Stimulated activated naive CD8-positive, alpha-beta T cell treated with anti-CD3 and anti-CD28 coated beads, Interleukin-15, Interleukin-2, amounts not matched to agents 100 ng/mL and 50 ng/mL, for 24 hours (primary cell): ENCODE data around the gene MCM9.
"Not testable (repeated sequence)": the region's sequence is repeated elsewhere in the genome, so short reads cannot be mapped to it uniquely, and the experiment has no call there.

Experiments used
- H3K27ac Mint-ChIP-seq: one replicate; pipeline ENCODE4 v1.8.0; 2021; ENCODE audit warnings: mild to moderate bottlenecking, mixed read lengths
- H3K27me3 Mint-ChIP-seq: one replicate; pipeline ENCODE4 v1.8.0; 2021; ENCODE audit warnings: mixed read lengths
- H3K36me3 Mint-ChIP-seq: one replicate; pipeline ENCODE4 v1.8.0; 2021; ENCODE audit warnings: low read depth, mixed read lengths
- H3K4me1 Mint-ChIP-seq: one replicate; pipeline ENCODE4 v1.8.0; 2021; ENCODE audit warnings: low read depth, mixed read lengths
- H3K4me3 Mint-ChIP-seq: one replicate; pipeline ENCODE4 v1.8.0; 2021; ENCODE audit warnings: mild to moderate bottlenecking, mixed read lengths
- H3K9me3 Mint-ChIP-seq: one replicate; pipeline ENCODE4 v1.8.0; 2021; ENCODE audit warnings: mixed read lengths

MCM9 gene

DNA sequence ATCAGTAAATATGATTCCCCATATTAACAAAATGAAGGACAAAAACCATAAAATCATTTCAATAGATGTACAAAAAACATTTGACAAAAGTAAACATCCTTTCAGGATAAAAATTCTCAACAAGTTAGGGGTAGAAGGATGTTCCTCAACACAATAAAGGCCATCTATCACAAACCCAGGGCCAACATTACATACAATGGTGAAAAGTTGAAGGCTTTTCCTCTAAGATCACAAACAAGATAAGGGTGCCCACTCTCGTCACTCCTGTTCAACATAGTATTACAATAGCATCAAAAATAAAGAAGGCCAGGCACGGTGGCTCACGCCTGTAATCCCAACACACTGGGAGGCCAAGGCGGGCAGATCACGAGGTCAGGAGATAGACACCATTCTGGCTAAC is 63.6 kb downstream of the MCM9 start:
- Mint-ChIP-seq H3K27ac (no peak overlapping the region), H3K36me3 (peaks cover 39% of the 10 kb centered on the region), H3K9me3 (peaks cover 11% of the 10 kb centered on the region), H3K27me3 (no peaks in the 10 kb centered on the region), H3K4me1 (peaks cover 51% of the 10 kb centered on the region), H3K4me3 (no peak overlapping the region)

DNA sequence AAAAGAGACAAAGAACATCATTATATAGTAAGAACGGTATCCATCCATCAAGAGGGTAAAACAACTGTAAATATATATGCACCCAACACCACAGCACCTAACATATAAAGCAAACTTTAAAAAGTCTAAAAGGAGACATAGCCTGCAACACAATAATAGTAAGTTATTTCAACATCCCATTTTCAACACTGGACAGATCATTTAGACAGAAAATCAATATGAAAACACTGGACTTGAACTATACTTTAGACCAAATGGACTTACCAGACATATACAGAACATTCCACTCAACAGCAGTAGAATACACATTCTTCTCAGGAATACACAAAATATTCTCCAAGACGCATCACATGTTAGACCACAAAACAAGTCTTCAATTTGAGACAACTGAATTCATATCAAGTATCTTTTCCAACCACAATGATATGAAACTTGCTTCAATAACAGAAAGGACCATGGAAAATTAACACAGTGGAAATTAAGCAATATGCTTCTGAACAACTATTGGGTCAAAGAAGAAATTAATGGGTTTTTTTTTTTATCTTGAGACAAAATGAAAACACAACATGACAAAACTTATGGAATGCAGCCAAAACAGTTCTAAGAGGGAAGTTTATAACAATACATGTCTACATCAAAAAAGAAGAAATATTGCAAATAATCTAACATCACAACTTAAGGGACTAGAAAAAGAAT is 64.9 kb downstream of the MCM9 start:
- H3K27ac Mint-ChIP-seq = peak overlapping the region; percentile 76
- peak overlapping the region; percentile 5 for H3K4me3 Mint-ChIP-seq
- H3K4me1 Mint-ChIP-seq = peaks cover 60% of the 10 kb centered on the region
- no peaks in the 10 kb centered on the region for H3K27me3 Mint-ChIP-seq
- H3K36me3 Mint-ChIP-seq = peaks cover 43% of the 10 kb centered on the region
- peaks cover 13% of the 10 kb centered on the region for H3K9me3 Mint-ChIP-seq

DNA sequence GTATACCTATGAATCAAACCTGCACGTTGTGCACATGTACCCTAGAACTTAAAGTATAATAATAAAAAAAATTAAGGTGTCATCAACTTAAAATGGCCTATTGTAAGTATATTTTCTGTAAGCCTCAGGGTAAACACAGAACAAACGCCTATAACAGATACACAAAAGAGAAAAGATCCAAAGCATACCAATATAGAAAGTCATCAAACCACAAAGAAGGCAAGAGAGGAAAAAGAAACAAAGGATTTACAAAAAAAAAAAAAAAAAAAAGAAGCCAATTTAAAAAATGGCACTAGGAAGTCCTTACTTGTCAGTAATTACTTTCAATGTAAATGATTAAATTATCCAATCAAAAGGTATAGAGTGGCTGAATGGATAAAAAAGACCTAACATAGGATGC is 65.6 kb downstream of the MCM9 start:
- no peak overlapping the region for H3K4me3 Mint-ChIP-seq
- peaks cover 13% of the 10 kb centered on the region for H3K9me3 Mint-ChIP-seq
- H3K36me3 Mint-ChIP-seq = peaks cover 41% of the 10 kb centered on the region
- no peaks in the 10 kb centered on the region for H3K27me3 Mint-ChIP-seq
- peak overlapping the region; percentile 76 for H3K27ac Mint-ChIP-seq
- peaks cover 66% of the 10 kb centered on the region for H3K4me1 Mint-ChIP-seq

DNA sequence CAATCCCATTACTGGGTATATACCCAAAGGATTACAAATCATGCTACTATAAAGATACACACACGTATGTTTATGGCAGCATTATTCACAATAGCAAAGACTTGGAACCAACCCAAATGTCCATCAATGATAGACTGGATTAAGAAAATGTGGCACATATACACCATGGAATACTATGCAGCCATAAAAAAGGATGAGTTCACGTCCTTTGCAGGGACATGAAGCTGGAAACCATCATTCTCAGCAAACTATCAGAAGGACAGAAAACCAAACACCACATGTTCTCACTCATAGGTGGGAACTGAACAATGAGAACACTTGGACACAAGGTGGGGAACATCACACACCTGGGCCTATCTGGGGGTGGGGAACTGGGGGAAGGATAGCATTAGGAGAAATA is 66.1 kb downstream of the MCM9 start:
- peak overlapping the region; percentile 36 for H3K27ac Mint-ChIP-seq
- peaks cover 69% of the 10 kb centered on the region for H3K4me1 Mint-ChIP-seq

DNA sequence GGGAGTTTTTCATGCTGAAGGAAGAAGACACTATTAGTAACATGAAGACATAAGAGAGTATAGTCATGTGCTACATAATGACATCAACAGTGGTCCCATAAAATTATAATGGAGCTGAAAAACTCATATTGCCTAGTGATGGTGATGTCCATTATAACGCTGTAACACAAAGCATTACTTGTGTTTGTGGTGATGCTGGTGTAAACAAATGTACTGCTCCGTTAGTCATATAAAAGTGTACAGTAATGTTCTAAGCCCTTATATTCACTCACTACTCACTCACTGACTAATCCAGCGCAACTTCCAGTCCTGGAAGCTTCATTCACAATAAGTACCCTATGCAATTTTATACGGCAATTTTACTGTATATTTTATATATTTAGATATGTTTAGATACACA is 67.8 kb downstream of the MCM9 start:
- Mint-ChIP-seq H3K27ac (no peak overlapping the region), H3K9me3 (peaks cover 13% of the 10 kb centered on the region), H3K4me1 (peaks cover 77% of the 10 kb centered on the region), H3K27me3 (no peaks in the 10 kb centered on the region), H3K4me3 (no peak overlapping the region), H3K36me3 (peaks cover 48% of the 10 kb centered on the region)

More for the DNA sequence above, 66.1 kb downstream of the MCM9 start:
- peaks cover 38% of the 10 kb centered on the region for H3K36me3 Mint-ChIP-seq
- H3K4me3 Mint-ChIP-seq, H3K27me3 Mint-ChIP-seq: not testable (repeated sequence)
- H3K9me3 Mint-ChIP-seq = peaks cover 13% of the 10 kb centered on the region

DNA sequence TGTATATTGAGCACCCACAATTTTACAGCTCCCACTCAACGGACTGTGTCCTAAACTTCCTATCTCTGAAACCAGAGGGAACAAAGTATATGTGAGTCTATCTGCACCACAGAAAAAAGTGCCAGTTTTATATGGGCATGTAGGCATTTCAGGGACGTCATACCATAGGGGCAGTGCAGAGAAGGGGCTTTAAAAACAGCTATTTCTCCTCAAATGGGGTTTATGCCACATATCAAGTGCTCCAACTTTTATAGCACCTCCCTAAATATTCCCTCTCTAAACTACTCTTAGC is 69.9 kb downstream of the MCM9 start:
- Mint-ChIP-seq H3K4me1 (peaks cover 66% of the 10 kb centered on the region), H3K9me3 (peaks cover 14% of the 10 kb centered on the region), H3K36me3 (peaks cover 47% of the 10 kb centered on the region), H3K27me3 (no peaks in the 10 kb centered on the region), H3K27ac (peak overlapping the region; percentile 70), H3K4me3 (peak overlapping the region; percentile 67)

DNA sequence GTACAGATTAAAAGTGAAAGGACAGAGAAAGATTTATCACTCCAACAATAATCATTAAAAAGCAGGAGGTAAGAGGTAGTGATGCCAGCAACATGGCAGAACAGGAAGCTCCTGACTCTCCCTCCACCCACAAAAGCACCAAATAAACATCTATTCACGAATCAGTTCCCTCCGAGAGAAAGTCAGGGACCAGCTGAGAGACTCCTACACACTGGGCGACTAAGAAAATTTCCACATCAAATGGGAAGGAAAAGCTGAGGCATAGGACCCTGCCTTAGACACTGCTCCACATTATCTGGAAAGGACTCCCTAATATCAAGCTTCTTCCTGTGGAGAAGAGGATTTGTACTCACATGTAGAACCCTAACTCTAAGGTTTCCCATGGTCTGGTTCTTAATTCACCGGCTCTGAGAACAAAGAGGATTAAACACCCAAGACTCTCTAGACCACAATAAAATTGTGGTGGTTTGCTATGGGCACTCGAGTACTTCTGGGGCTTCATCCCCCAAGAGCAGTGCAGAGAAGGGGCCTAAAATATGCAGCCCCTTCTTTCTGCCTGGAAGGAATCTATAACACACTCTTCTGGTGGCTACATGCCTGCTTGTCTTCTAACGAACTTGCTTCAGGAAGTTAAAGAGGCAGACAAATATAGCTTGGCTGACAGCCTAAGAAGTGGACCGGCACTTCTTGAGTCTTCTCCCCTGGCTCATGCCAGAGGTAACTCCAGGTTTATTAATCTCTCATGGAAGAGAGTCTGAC is 70.4 kb downstream of the MCM9 start:
- peak overlapping the region; percentile 70 for H3K27ac Mint-ChIP-seq
- H3K27me3 Mint-ChIP-seq = no peaks in the 10 kb centered on the region
- peaks cover 17% of the 10 kb centered on the region for H3K9me3 Mint-ChIP-seq
- H3K36me3 Mint-ChIP-seq = peaks cover 45% of the 10 kb centered on the region
- H3K4me1 Mint-ChIP-seq = peaks cover 66% of the 10 kb centered on the region
- peak overlapping the region; percentile 67 for H3K4me3 Mint-ChIP-seq

DNA sequence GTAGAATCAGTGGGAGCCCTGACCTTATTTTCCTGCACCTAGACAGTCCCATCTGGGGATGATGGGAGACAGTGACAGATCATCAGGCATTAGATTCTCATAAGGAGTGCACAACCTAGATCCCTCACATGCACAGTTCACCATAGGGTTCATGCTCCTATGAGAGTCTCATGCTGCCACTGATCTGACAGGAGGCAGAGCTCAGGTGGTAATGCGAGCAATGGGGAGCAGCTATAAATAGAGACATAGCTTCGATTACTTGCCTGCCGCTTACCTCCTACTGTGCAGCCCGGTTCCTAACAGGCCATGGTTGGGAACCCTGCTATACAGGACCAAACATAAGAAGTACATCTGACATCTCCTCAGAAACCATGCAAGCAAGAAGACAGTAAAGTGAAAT is 72.5 kb downstream of the MCM9 start:
- Mint-ChIP-seq H3K9me3 (peaks cover 17% of the 10 kb centered on the region), H3K27me3 (no peaks in the 10 kb centered on the region), H3K4me1 (peaks cover 66% of the 10 kb centered on the region), H3K36me3 (peaks cover 44% of the 10 kb centered on the region), H3K4me3 (no peak overlapping the region), H3K27ac (no peak overlapping the region)

DNA sequence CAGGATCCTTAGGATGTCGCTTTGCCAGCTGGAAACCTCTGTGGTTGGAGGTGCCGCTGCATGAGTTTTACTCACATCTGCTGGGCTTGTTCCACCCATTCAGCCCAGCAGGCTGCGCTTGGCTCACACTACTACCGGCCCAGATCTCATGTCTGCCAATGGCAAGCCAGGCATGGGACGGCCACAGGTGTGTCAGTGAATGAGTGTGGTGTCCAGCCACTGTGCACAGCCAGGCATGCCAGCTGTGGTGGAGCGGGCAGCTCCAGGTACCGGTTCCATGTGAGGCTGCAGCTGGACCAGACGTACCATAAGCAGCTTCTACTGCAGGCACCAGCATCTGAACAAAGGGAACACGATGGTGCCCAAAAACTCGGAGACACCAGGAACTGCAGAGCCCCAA is 74.1 kb downstream of the MCM9 start:
- peaks cover 59% of the 10 kb centered on the region for H3K4me1 Mint-ChIP-seq

DNA sequence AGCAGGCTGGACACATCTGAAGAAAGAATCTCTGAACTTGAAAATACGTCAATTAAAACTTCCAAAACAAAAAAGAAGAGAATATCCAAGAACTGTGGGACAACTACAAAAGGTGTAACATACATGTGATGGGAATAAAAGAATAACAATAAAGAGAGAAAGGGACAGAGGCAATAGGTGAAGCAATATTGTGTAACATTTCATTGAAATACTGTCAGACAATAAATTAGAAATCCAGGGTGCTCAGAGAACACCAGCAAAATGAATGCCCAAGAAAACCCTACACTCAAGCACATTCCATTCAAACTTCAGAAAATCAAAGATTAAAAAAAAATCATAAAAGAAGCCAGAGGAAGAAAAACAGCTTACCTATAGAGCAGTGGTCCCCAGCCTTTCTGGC is 74.6 kb downstream of the MCM9 start:
- Mint-ChIP-seq H3K4me3 (no peak overlapping the region), H3K27ac (peak overlapping the region; percentile 57), H3K36me3 (peaks cover 32% of the 10 kb centered on the region), H3K9me3 (peaks cover 7% of the 10 kb centered on the region), H3K27me3 (no peaks in the 10 kb centered on the region), H3K4me1 (peaks cover 56% of the 10 kb centered on the region)

More for the DNA sequence above, 74.1 kb downstream of the MCM9 start:
- peaks cover 36% of the 10 kb centered on the region for H3K36me3 Mint-ChIP-seq
- H3K9me3 Mint-ChIP-seq = peaks cover 7% of the 10 kb centered on the region
- no peak overlapping the region for H3K4me3 Mint-ChIP-seq
- no peaks in the 10 kb centered on the region for H3K27me3 Mint-ChIP-seq
- H3K27ac Mint-ChIP-seq = no peak overlapping the region

DNA sequence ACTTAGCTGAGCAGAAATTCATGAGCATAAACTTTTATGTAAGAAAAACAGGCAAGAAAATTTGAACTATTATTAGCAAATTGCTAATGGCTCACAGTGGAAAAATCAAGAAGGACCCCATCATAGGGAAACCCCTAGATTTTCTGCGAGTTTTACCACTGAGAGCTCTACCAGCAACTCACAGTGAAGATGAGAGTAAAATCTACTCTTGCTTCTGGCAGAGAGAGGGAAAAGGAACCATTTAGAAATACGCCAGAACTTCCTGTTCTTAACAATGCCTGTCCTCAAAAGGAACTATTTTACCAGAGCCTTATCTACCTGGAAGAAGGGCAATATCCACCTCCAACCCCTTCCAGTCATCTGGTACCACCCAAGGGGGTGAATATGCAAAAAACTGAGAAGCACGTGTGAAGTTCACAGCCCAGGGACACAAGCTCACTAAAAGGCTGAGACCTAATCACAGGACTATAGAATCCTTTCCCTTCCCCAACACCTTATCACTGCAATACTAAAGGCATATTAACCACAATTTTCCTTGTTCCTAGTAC is 75.4 kb downstream of the MCM9 start:
- Mint-ChIP-seq H3K36me3 (peaks cover 32% of the 10 kb centered on the region), H3K27ac (no peak overlapping the region), H3K27me3 (no peaks in the 10 kb centered on the region), H3K9me3 (peaks cover 7% of the 10 kb centered on the region), H3K4me3 (no peak overlapping the region), H3K4me1 (peaks cover 53% of the 10 kb centered on the region)

DNA sequence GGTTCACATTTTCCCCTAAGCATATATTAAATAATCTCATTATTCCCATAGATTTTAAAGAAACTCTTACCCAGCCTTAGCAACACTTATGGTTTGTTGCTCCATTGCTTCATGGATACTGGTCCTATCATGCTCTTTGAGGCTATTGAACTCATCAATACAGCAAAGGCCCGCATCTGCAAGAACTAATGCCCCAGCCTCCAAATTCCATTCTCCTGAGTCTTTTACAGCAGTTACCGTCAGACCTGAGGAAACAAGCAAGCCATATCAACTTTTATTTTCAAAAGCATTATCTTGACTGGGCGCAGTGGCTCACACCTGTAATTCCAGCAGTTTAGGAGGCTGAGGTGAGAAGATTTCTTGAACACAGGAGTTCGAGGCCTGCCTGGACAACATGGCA is 78.7 kb downstream of the MCM9 start:
- H3K27ac Mint-ChIP-seq = no peak overlapping the region
- H3K9me3 Mint-ChIP-seq = peaks cover 7% of the 10 kb centered on the region
- H3K4me3 Mint-ChIP-seq = no peak overlapping the region
- H3K4me1 Mint-ChIP-seq = peaks cover 30% of the 10 kb centered on the region
- no peaks in the 10 kb centered on the region for H3K27me3 Mint-ChIP-seq
- peaks cover 42% of the 10 kb centered on the region for H3K36me3 Mint-ChIP-seq

DNA sequence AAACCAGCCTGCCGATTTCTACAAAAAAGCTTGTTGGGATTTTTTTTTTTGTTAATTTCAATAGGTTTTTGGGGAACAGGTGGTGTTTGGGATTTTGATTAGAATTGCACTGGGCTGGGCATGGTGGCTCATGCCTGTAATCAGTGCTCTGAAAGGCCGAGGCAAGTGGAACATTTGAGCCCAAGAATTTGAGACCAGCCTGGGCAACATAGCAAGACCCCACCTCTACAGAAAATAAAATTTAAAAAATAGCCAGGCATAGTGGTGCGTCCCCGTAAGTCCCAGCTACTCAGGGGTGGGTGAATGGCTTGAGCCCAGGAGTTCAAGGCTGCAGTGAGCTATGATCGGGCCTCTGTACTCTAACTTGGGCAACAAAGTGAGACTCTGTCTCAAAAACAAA is 81.6 kb downstream of the MCM9 start:
- no peaks in the 10 kb centered on the region for H3K9me3 Mint-ChIP-seq
- H3K4me1 Mint-ChIP-seq = peaks cover 7% of the 10 kb centered on the region
- H3K4me3 Mint-ChIP-seq = no peak overlapping the region
- H3K27me3 Mint-ChIP-seq = no peaks in the 10 kb centered on the region
- H3K27ac Mint-ChIP-seq = no peak overlapping the region
- peaks cover 28% of the 10 kb centered on the region for H3K36me3 Mint-ChIP-seq

DNA sequence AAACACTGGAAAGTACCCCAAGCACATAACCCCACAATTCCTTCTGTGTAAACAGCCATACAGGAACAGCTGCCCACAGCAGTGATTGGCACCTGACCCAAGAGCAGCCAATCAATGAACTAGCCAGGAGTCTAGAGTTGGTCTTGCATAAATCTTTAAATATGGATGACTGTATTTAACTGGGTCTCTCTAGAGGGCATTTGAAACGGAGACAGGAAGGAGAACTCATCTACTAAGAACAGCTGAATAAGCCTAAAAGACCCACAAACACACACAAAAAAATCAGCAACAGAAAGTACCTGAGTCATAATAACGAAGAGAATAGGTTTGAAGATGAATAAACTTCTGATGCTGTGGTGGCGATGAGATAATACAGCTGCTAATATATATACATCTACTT is 90.0 kb downstream of the MCM9 start:
- Mint-ChIP-seq H3K27ac (peak overlapping the region; percentile 5), H3K9me3 (peaks cover 4% of the 10 kb centered on the region), H3K27me3 (no peaks in the 10 kb centered on the region), H3K4me1 (peaks cover 38% of the 10 kb centered on the region), H3K4me3 (peak overlapping the region; percentile 1), H3K36me3 (peaks cover 28% of the 10 kb centered on the region)

DNA sequence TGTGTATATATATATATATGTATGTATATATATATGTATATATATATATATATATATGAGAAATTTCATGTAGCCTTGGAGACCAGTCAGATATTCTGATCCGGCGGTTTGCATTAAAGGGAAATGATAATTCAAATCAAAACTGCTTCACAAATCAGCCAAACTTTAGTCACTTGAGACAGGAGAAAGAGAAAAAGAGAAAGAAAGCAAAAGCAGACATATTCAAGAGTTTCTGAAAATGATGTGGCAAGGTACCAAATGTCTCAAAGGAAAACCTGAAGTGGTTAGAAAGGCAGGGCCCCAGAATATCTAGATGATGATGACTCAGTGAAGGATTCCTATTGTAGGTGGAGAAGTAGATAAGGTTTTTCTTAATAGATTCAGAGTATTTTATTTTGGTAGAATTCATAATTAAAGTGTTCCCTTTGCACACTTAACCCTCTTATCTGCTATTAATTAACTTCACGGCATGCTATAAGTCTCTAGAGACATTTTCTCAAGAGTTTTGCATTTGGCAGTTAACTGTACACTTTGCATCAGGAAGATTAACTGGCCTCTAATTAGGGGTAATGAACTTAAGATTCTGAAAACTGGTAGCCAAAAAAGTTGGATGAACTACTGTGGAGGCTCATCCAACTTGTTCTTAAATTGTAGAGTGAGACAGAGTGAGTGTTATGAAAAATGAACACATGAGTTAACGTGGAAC is 91.1 kb downstream of the MCM9 start:
- peak overlapping the region; percentile 67 for H3K4me3 Mint-ChIP-seq
- H3K27ac Mint-ChIP-seq = peak overlapping the region; percentile 92
- H3K36me3 Mint-ChIP-seq = peaks cover 39% of the 10 kb centered on the region
- peaks cover 7% of the 10 kb centered on the region for H3K9me3 Mint-ChIP-seq
- H3K27me3 Mint-ChIP-seq = no peaks in the 10 kb centered on the region
- H3K4me1 Mint-ChIP-seq = peaks cover 38% of the 10 kb centered on the region
